ENCODE data around the gene BATF3.
"Not testable (repeated sequence)": the region's sequence is repeated elsewhere in the genome, so short reads cannot be mapped to it uniquely, and the experiment has no call there.

Gene BATF3

GRCh38 chr1:212655668-212656440, 43.8 kb downstream of the BATF3 start:
- DNase-seq: peak; percentile 67

- no peak for DNase-seq
Measured at GRCh38 chr1:212652609-212653008, 47.0 kb downstream of the BATF3 start.

- DNase-seq: no peak
Measured at GRCh38 chr1:212651977-212652376, 47.7 kb downstream of the BATF3 start.

GRCh38 chr1:212651521-212651920, 48.1 kb downstream of the BATF3 start:
- peak; percentile 55 for DNase-seq

GRCh38 chr1:212650228-212650627, 49.4 kb downstream of the BATF3 start:
- DNase-seq: no peak

- DNase-seq: peak; percentile 62
Measured at GRCh38 chr1:212649020-212649419, 50.6 kb downstream of the BATF3 start.

GRCh38 chr1:212648431-212648830, 51.2 kb downstream of the BATF3 start:
- DNase-seq: no peak

GRCh38 chr1:212647004-212647403, 52.6 kb downstream of the BATF3 start:
- no peak for DNase-seq

- no peak for DNase-seq
Measured at GRCh38 chr1:212646588-212646987, 53.1 kb downstream of the BATF3 start.

- DNase-seq: no peak
Measured at GRCh38 chr1:212645546-212646543, 53.8 kb downstream of the BATF3 start.

GRCh38 chr1:212644866-212645545, 54.6 kb downstream of the BATF3 start:
- no peak for DNase-seq

- DNase-seq: no peak
Measured at GRCh38 chr1:212643877-212644276, 55.8 kb downstream of the BATF3 start.

- DNase-seq: peak; percentile 59
Measured at GRCh38 chr1:212641956-212642355, 57.7 kb downstream of the BATF3 start.

- DNase-seq: no peak
Measured at GRCh38 chr1:212640223-212640878, 59.3 kb downstream of the BATF3 start.

- not testable (repeated sequence) for DNase-seq
Measured at GRCh38 chr1:212639524-212639923, 60.1 kb downstream of the BATF3 start.

GRCh38 chr1:212638492-212639151, 61.0 kb downstream of the BATF3 start:
- DNase-seq: peak; percentile 93

- DNase-seq: peak; percentile 46
Measured at GRCh38 chr1:212637902-212638301, 61.7 kb downstream of the BATF3 start.

All from fibroblast of skin of scalp (primary cell).